ENCODE measurements around the gene SEMA4D.

Gene SEMA4D

GRCh38 chr9:89458768-89459496, 39.0 kb downstream of the SEMA4D start:
- no peak overlapping the region for H3K27ac ChIP-seq
- TF ChIP-seq ZFX (IDR thresholded peaks at IDR 0.05; ENCODE audit: borderline replicate concordance), result no peak
- no peak for TF ChIP-seq CTCF (IDR thresholded peaks at IDR 0.05)

GRCh38 chr9:89457376-89457855, 40.5 kb downstream of the SEMA4D start:
- TF ChIP-seq ZFX (IDR thresholded peaks at IDR 0.05; ENCODE audit: borderline replicate concordance) (no peak), CTCF (IDR thresholded peaks at IDR 0.05) (no peak)
- H3K27ac ChIP-seq, result no peak overlapping the region

- TF ChIP-seq CTCF (IDR thresholded peaks at IDR 0.05), result no peak
- no peak for TF ChIP-seq ZFX (IDR thresholded peaks at IDR 0.05; ENCODE audit: borderline replicate concordance)
- no peak overlapping the region for H3K27ac ChIP-seq
Measured at GRCh38 chr9:89455356-89455824, 42.5 kb downstream of the SEMA4D start.

- TF ChIP-seq CTCF (IDR thresholded peaks at IDR 0.05) (no peak), ZFX (IDR thresholded peaks at IDR 0.05; ENCODE audit: borderline replicate concordance) (no peak)
- no peak overlapping the region for H3K27ac ChIP-seq
Measured at GRCh38 chr9:89454498-89455355, 43.2 kb downstream of the SEMA4D start.

GRCh38 chr9:89453452-89453851, 44.5 kb downstream of the SEMA4D start:
- no peak overlapping the region for H3K27ac ChIP-seq
- TF ChIP-seq CTCF (IDR thresholded peaks at IDR 0.05) (no peak), ZFX (IDR thresholded peaks at IDR 0.05; ENCODE audit: borderline replicate concordance) (no peak)

GRCh38 chr9:89452561-89452960, 45.4 kb downstream of the SEMA4D start:
- TF ChIP-seq CTCF (IDR thresholded peaks at IDR 0.05) (no peak), ZFX (IDR thresholded peaks at IDR 0.05; ENCODE audit: borderline replicate concordance) (no peak)

More at GRCh38 chr9:89452561-89452960, 45.4 kb downstream of the SEMA4D start:
- no peak overlapping the region for H3K27ac ChIP-seq
